ENCODE data around the gene SLC8B1. TPM values are rescaled to one million over a fixed set of nuclear protein-coding genes. Genes with fewer than 3 reads are reported as not detected.

SLC8B1 gene
- total RNA-seq, 1 experiment from 2014 or later: 29.0 TPM

DNA sequence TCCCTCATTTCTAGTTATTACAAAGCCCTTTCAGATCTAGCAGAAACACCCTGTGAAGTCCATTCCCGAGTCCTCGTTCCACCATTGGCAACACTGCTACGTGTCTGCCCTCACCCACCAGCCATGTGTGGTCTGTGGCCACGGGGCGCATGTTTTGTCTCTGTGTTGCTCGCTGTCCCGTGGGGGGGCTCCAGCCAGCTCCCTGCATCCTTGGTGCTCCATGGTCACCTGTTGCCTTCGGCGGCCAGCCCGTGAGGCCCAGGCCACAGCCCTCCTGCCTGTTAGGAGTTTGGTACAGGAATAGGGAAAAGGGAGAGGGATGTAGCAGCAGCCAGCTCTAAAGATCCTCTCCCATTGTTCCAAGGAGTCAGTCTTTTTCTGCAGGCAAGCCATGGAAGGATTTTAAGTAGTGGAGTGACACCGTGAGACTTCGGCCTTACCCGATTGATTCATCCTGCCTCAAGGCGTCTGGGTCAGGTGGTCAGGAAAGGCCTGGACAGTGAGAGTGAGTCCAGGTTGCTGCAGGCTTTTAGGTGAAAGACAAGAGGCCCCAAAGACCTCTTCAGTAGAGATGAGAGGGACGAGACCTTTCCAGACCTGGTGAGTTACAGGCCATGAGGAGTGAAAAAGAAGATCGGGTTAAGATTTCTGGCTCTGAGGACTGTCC is 83.4 kb downstream of the SLC8B1 start:
- Histone ChIP-seq H3K4me2 (no peak overlapping the region), H2AFZ (no peak overlapping the region), H3K27ac (no peak overlapping the region), H3F3A (ENCODE audit: insufficient read depth, low read depth) (peaks cover 11% of the 10 kb centered on the region), H3K36me3 (ENCODE audit: low read depth) (no peaks in the 10 kb centered on the region), H3K4me3 (no peak overlapping the region), H4K20me1 (ENCODE audit: insufficient read depth) (0 out of 2 replicates have a peak, but pooled peaks cover 2% of the 10 kb centered on the region), H3K27me3 (ENCODE audit: insufficient read depth, low read depth) (no peaks in the 10 kb centered on the region), H3K4me1 (replicated peaks; ENCODE audit: insufficient read depth) (peaks cover 13% of the 10 kb centered on the region), H3K9me2 (ENCODE audit: insufficient read depth) (no peaks in the 10 kb centered on the region), H3K9me3 (ENCODE audit: insufficient read depth, low read depth) (no peaks in the 10 kb centered on the region), H3K79me2 (ENCODE audit: low read depth) (peaks cover 35% of the 10 kb centered on the region)
- DNase-seq: no peak
- no TSS peak for BruUV-seq (replicated peaks)
- ChIA-PET POLR2A (ENCODE audit: unreplicated experiment) (no interaction called here), CTCF (no interaction called here)
- intact Hi-C loops (cut with micrococcal nuclease; ENCODE audit: unreplicated experiment): no loop called here
- TF ChIP-seq EZH2 (IDR thresholded peaks at IDR 0.05; ENCODE audit: low read depth): no peak
- TF ChIP-seq, protein P1, sequence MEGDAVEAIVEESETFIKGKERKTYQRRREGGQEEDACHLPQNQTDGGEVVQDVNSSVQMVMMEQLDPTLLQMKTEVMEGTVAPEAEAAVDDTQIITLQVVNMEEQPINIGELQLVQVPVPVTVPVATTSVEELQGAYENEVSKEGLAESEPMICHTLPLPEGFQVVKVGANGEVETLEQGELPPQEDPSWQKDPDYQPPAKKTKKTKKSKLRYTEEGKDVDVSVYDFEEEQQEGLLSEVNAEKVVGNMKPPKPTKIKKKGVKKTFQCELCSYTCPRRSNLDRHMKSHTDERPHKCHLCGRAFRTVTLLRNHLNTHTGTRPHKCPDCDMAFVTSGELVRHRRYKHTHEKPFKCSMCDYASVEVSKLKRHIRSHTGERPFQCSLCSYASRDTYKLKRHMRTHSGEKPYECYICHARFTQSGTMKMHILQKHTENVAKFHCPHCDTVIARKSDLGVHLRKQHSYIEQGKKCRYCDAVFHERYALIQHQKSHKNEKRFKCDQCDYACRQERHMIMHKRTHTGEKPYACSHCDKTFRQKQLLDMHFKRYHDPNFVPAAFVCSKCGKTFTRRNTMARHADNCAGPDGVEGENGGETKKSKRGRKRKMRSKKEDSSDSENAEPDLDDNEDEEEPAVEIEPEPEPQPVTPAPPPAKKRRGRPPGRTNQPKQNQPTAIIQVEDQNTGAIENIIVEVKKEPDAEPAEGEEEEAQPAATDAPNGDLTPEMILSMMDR (conservative IDR thresholded peaks at IDR 0.05): no peak

DNA sequence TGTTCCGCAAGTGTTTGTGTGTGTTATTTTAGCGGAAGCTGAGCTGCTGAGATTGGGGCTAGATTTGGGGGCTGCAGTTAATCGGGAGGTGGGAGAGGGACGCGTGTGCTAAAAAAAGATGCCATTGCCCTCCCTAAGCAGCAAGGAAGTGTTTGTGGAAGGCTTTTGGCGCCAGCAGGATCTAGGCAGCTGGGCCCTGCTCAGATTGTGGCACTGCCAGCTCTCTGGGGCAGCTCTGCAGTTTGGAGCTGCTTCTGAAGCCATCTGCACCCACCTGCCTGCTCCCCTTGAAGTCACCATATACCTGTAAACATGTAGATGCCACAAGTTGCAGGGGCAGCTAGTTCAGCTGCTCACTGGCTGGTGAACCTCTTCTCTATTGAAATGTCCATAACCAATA is 84.9 kb downstream of the SLC8B1 start:
- peaks cover 23% of the 10 kb centered on the region for H3K4me1 ChIP-seq (replicated peaks; ENCODE audit: insufficient read depth)
- H3K4me2 ChIP-seq: no peak overlapping the region
- no peak for DNase-seq
- peaks cover 36% of the 10 kb centered on the region for H3K79me2 ChIP-seq (ENCODE audit: low read depth)
- no peaks in the 10 kb centered on the region for H3K36me3 ChIP-seq (ENCODE audit: low read depth)
- no peak overlapping the region for H3K27ac ChIP-seq
- H3K9me2 ChIP-seq (ENCODE audit: insufficient read depth): no peaks in the 10 kb centered on the region
- peaks cover 23% of the 10 kb centered on the region for H3F3A ChIP-seq (ENCODE audit: insufficient read depth, low read depth)
- ChIA-PET CTCF (no interaction called here), POLR2A (ENCODE audit: unreplicated experiment) (no interaction called here)
- intact Hi-C loops (cut with micrococcal nuclease; ENCODE audit: unreplicated experiment): no loop called here
- BruUV-seq (replicated peaks): no TSS peak
- no peak overlapping the region for H3K4me3 ChIP-seq
- H3K9me3 ChIP-seq (ENCODE audit: insufficient read depth, low read depth): no peaks in the 10 kb centered on the region
- no peak overlapping the region for H2AFZ ChIP-seq
- TF ChIP-seq EZH2 (IDR thresholded peaks at IDR 0.05; ENCODE audit: low read depth): no peak
- TF ChIP-seq, protein P1 (conservative IDR thresholded peaks at IDR 0.05): no peak
- H4K20me1 ChIP-seq (ENCODE audit: insufficient read depth): 0 out of 2 replicates have a peak, but pooled peaks cover 7% of the 10 kb centered on the region
- H3K27me3 ChIP-seq (ENCODE audit: insufficient read depth, low read depth): no peaks in the 10 kb centered on the region

DNA sequence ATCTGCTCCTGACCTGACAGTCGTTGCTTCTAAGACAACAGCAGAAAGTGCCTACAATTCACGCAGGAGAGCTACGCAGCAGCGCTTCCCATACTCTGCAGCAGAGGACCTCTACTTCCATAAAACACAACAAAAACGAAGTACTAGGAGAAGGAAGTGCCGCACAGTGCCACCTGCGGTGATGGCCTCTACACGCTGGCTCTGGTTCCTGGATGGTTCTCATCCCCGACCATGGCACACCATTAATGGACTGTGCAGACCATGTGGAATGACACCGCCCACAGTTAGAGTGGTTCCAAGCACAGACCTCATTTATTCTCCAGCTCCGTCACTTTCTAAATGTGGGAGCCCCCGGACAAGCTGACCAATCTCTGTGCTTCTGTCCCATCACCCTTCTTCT is 85.4 kb downstream of the SLC8B1 start:
- no peak for TF ChIP-seq EZH2 (IDR thresholded peaks at IDR 0.05; ENCODE audit: low read depth)
- TF ChIP-seq, protein P1 (conservative IDR thresholded peaks at IDR 0.05): no peak
- intact Hi-C loops (cut with micrococcal nuclease; ENCODE audit: unreplicated experiment): no loop called here
- Histone ChIP-seq H2AFZ (no peak overlapping the region), H3F3A (ENCODE audit: insufficient read depth, low read depth) (peaks cover 28% of the 10 kb centered on the region), H3K79me2 (ENCODE audit: low read depth) (peaks cover 41% of the 10 kb centered on the region), H3K9me3 (ENCODE audit: insufficient read depth, low read depth) (no peaks in the 10 kb centered on the region), H3K27ac (no peak overlapping the region), H3K4me3 (no peak overlapping the region), H3K4me2 (no peak overlapping the region), H4K20me1 (ENCODE audit: insufficient read depth) (0 out of 2 replicates have a peak, but pooled peaks cover 7% of the 10 kb centered on the region), H3K9me2 (ENCODE audit: insufficient read depth) (no peaks in the 10 kb centered on the region), H3K36me3 (ENCODE audit: low read depth) (no peaks in the 10 kb centered on the region), H3K4me1 (replicated peaks; ENCODE audit: insufficient read depth) (peaks cover 28% of the 10 kb centered on the region), H3K27me3 (ENCODE audit: insufficient read depth, low read depth) (no peaks in the 10 kb centered on the region)
- no peak for DNase-seq
- POLR2A ChIA-PET (ENCODE audit: unreplicated experiment): no interaction called here
- CTCF ChIA-PET: no interaction called here
- no TSS peak for BruUV-seq (replicated peaks)
